ENCODE results near the gene TMEM131L.

DNA sequence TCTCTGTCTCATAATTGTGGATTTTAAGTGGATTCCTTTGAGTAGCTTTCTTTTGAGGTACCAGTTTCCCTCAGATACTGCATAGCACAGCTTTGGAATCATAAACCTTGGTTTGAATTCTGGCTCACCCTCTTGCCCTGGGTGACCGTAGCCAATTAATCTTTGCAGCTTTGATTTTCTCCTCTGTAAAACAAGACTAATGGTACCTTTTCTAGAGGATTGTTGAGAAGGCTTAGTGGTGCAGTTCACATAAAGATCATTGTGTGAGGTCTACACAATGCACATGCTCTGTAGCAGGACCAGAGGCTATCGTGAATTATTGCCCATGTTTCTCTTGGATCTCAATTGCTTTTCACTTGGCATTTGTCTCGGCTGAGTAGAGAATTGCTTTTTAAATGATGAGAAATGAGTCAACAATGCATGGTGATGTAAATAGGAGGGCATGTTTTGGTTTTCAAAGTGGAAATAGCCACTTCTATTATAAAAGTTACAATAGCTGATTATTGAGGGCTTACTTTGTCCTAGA lies 47.9 kb downstream of the TMEM131L start:
- no peak for TF ChIP-seq EP300 (IDR thresholded peaks at IDR 0.05)
- no peak for TF ChIP-seq CTCF (IDR thresholded peaks at IDR 0.05)
- no peak for TF ChIP-seq POLR2A (IDR thresholded peaks at IDR 0.05)
- TF ChIP-seq POLR2AphosphoS5 (IDR thresholded peaks at IDR 0.05), result no peak
